ENCODE results near the gene WFDC9. TPM values are rescaled to one million over a fixed set of nuclear protein-coding genes. Genes with fewer than 3 reads are reported as not detected.

WFDC9 gene
- total RNA-seq, 1 donor from 2014 or later, result not detected

DNA sequence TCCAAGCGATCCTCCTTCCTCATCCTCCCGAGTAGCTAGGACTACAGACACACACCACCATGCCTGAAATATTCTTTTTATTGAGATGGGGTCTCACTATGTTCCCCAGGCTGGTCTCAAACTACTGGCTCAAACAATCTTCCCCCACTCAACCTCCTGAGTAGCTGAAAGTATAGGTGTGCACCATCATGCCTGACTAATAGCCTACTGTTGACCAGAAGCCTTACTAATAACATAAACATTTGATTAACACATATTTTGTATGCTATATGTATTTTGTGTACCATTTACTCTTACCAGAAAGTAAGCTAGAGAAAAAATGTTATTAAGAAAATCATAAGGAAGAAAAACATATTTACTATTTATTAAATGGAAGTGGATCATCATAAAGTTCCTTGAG, 13.5 kb downstream of the WFDC9 start:
- no peaks in the 10 kb centered on the region for H3K36me3 ChIP-seq
- DNase-seq, result no peak
- H3K9me3 ChIP-seq (replicated peaks), result peaks cover 13% of the 10 kb centered on the region
- TF ChIP-seq, protein P1, sequence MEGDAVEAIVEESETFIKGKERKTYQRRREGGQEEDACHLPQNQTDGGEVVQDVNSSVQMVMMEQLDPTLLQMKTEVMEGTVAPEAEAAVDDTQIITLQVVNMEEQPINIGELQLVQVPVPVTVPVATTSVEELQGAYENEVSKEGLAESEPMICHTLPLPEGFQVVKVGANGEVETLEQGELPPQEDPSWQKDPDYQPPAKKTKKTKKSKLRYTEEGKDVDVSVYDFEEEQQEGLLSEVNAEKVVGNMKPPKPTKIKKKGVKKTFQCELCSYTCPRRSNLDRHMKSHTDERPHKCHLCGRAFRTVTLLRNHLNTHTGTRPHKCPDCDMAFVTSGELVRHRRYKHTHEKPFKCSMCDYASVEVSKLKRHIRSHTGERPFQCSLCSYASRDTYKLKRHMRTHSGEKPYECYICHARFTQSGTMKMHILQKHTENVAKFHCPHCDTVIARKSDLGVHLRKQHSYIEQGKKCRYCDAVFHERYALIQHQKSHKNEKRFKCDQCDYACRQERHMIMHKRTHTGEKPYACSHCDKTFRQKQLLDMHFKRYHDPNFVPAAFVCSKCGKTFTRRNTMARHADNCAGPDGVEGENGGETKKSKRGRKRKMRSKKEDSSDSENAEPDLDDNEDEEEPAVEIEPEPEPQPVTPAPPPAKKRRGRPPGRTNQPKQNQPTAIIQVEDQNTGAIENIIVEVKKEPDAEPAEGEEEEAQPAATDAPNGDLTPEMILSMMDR (IDR thresholded peaks at IDR 0.05; ENCODE audit: borderline replicate concordance), result no peak
- no peak overlapping the region for H3K27ac ChIP-seq (replicated peaks)
- H3K4me3 ChIP-seq, result no peak overlapping the region
- intact Hi-C loops (cut with micrococcal nuclease), result no loop called here
- H3K27me3 ChIP-seq (ENCODE audit: low read depth), result peaks cover 3% of the 10 kb centered on the region
- no peaks in the 10 kb centered on the region for H3K4me1 ChIP-seq

DNA sequence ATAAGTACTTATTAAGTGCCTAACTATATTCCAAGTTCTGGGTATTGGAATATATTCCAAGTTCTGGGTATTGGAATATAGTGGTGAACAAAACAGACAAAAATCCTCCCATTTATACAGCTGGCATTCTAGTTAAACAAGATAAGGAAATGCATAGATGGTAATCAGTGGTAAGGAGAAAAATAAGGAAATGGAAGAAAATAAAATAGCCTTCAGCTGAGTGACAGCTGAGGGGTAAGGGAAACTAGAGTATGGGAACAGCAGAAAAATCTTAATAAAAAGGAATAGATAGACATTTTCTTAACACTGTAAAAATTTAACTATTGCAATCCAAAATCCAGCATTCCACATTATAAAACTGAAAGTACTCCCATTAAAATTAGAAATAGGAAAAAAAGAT, 18.8 kb downstream of the WFDC9 start:
- no peak for DNase-seq
- no peaks in the 10 kb centered on the region for H3K36me3 ChIP-seq
- TF ChIP-seq, protein P1 (IDR thresholded peaks at IDR 0.05; ENCODE audit: borderline replicate concordance), result no peak
- H3K27me3 ChIP-seq (ENCODE audit: low read depth), result peaks cover 42% of the 10 kb centered on the region
- intact Hi-C loops (cut with micrococcal nuclease), result no loop called here
- no peaks in the 10 kb centered on the region for H3K4me1 ChIP-seq
- H3K27ac ChIP-seq (replicated peaks), result no peak overlapping the region
- no peaks in the 10 kb centered on the region for H3K9me3 ChIP-seq (replicated peaks)
- H3K4me3 ChIP-seq, result no peak overlapping the region

DNA sequence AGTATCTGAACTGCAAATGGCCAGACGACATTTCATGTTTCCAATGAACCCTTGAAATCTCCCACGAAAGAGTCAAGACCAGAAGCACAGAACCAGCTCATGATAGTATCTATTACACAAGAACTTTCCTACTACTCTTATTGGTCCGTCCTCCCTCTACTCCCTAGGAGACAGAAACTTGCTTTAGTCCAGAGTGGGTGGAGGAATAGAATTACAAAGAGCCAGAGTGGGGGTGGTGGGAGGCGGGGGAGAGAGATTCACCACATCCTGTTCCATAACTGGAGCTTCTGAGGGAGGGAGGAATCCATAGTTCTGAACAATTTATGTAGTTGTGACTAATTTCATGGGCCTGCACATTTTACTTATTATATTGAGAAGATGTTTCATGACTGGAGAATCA, 20.0 kb downstream of the WFDC9 start:
- no peaks in the 10 kb centered on the region for H3K4me1 ChIP-seq
- H3K4me3 ChIP-seq, result no peak overlapping the region
- intact Hi-C loops (cut with micrococcal nuclease), result no loop called here
- DNase-seq, result no peak
- no peaks in the 10 kb centered on the region for H3K36me3 ChIP-seq
- H3K9me3 ChIP-seq (replicated peaks), result peaks cover 11% of the 10 kb centered on the region
- H3K27me3 ChIP-seq (ENCODE audit: low read depth), result peaks cover 49% of the 10 kb centered on the region
- TF ChIP-seq, protein P1 (IDR thresholded peaks at IDR 0.05; ENCODE audit: borderline replicate concordance), result no peak
- no peak overlapping the region for H3K27ac ChIP-seq (replicated peaks)

DNA sequence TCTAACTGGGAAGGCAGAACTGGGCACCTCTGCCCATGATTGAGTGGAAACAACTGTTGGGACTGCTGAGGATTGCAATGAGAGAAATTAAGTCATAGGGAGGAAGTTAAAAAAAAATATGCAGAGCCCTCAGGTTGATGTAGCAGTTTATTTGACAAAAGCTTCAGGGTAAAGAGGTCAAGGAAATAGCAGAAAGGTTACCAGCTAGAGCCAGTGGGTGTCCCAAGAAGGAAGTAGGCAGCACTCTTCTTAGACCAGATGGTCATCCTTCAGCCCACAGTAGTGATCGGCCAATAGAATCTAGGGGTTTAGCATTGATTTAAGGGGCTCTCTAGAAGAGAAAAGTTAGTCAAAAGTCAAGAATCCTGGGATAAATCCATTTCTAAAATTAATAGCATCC, 23.3 kb downstream of the WFDC9 start:
- intact Hi-C loops (cut with micrococcal nuclease), result no loop called here
- Histone ChIP-seq H3K27ac (replicated peaks) (no peak overlapping the region), H3K4me3 (no peak overlapping the region), H3K4me1 (no peaks in the 10 kb centered on the region), H3K9me3 (replicated peaks) (peaks cover 32% of the 10 kb centered on the region), H3K36me3 (no peaks in the 10 kb centered on the region), H3K27me3 (ENCODE audit: low read depth) (peaks cover 46% of the 10 kb centered on the region)
- TF ChIP-seq, protein P1 (IDR thresholded peaks at IDR 0.05; ENCODE audit: borderline replicate concordance), result no peak
- DNase-seq, result no peak

DNA sequence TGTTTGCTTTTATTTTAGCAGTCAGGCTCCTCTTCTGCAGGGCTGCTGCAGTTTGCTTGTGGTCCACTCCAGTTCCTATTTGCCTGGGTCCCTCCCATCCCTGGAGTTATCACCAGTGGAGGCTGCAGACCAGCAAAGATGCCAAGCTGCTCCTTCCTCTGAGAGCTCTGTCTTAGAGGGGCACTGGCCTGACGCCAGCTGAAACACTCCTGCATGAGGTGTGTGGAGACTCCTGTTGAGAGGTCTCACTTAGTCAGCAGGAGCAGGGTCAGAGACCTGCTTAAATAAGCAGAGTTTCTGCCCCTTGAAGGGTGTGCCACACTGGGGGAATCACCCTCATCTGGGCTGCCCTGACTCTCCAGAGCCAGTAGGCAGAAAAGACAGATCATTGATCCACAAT, 35.8 kb downstream of the WFDC9 start:
- Histone ChIP-seq H3K27me3 (ENCODE audit: low read depth) (peaks cover 50% of the 10 kb centered on the region), H3K36me3 (no peaks in the 10 kb centered on the region), H3K27ac (replicated peaks) (no peak overlapping the region), H3K4me1 (no peaks in the 10 kb centered on the region), H3K4me3 (no peak overlapping the region), H3K9me3 (replicated peaks) (no peaks in the 10 kb centered on the region)
- TF ChIP-seq, protein P1 (IDR thresholded peaks at IDR 0.05; ENCODE audit: borderline replicate concordance), result no peak
- no peak for DNase-seq
- intact Hi-C loops (cut with micrococcal nuclease), result no loop called here

DNA sequence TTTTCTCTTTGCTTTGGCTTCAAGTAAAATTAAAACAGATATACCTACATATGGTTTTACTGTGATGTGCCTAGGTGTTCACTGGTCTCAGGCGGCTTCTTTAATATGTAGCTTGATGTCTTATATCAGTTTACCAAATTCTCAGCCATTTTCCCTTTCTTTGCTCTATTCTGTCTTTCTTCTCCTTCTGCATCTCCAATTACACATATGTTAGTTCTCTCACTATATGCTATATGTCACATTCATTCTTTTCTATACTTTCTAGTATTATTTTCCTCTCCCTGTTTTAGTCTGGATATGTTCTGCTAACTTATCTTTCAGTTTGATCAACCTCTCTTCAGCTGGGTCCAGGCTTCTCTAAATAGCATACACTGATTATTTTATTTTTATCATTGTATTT, 37.6 kb downstream of the WFDC9 start:
- intact Hi-C loops (cut with micrococcal nuclease), result no loop called here
- TF ChIP-seq, protein P1 (IDR thresholded peaks at IDR 0.05; ENCODE audit: borderline replicate concordance), result no peak
- peaks cover 46% of the 10 kb centered on the region for H3K27me3 ChIP-seq (ENCODE audit: low read depth)
- no peak overlapping the region for H3K4me3 ChIP-seq
- H3K9me3 ChIP-seq (replicated peaks), result no peaks in the 10 kb centered on the region
- H3K36me3 ChIP-seq, result no peaks in the 10 kb centered on the region
- no peak for DNase-seq
- no peak overlapping the region for H3K27ac ChIP-seq (replicated peaks)
- H3K4me1 ChIP-seq, result no peaks in the 10 kb centered on the region
